Measurements from ENCODE around the gene EIF3D.

GRCh38 chr22:36467946-36468345, 61.0 kb downstream of the EIF3D start:
- TF ChIP-seq NR2C2 (CRISPR knock-in tag; IDR thresholded peaks at IDR 0.05), result no peak
- TF ChIP-seq CTCF (IDR thresholded peaks at IDR 0.05), result no peak
- TF ChIP-seq ELF4 (CRISPR knock-in tag; IDR thresholded peaks at IDR 0.05; ENCODE audit: low read depth), result no peak
- TF ChIP-seq ETV6 (CRISPR knock-in tag; IDR thresholded peaks at IDR 0.05), result no peak
- TF ChIP-seq ZNF281 (CRISPR knock-in tag; IDR thresholded peaks at IDR 0.05), result no peak

Data from WTC11 (cell line).